DND-41 (cell line): ENCODE measurements around the gene RRP15.

Experiments used
- ATAC-seq: fragments of 200-7000 bp; cut with Tn5 transposase; 3 replicates; pipeline ENCODE4 v1.9.1; 2021; ENCODE audit warnings: low read depth; ENCODE audit not compliant: insufficient read depth
- DNase-seq: peaks from one replicate; pipeline ENCODE4 v3.0.0-alpha.2; 2020
- H2AFZ ChIP-seq: 2 replicates; pipeline ENCODE4 v1.6.0; 2012; ENCODE audit warnings: low read depth, low read length
- H3K27ac ChIP-seq: 2 replicates; pipeline ENCODE4 v1.5.1; 2012; ENCODE audit warnings: low read length, inconsistent platforms
- H3K27me3 ChIP-seq: fragments of 200-600 bp; sonication (generic); 2 replicates; pipeline ENCODE4 v1.6.0; 2012; ENCODE audit warnings: low read length, mild to moderate bottlenecking, inconsistent platforms; ENCODE audit not compliant: insufficient read depth, poor library complexity
- H3K36me3 ChIP-seq: 2 replicates; pipeline ENCODE4 v1.5.1; 2012; ENCODE audit warnings: low read length, inconsistent platforms; ENCODE audit not compliant: insufficient read depth
- H3K4me1 ChIP-seq: 2 replicates; pipeline ENCODE4 v1.5.1; 2012; ENCODE audit warnings: mild to moderate bottlenecking, low read length; ENCODE audit not compliant: insufficient read depth
- H3K4me2 ChIP-seq: 2 replicates; pipeline ENCODE4 v1.6.0; 2012; ENCODE audit warnings: mild to moderate bottlenecking, moderate library complexity, low read length, inconsistent platforms; ENCODE audit not compliant: insufficient read depth
- H3K4me3 ChIP-seq, 2 experiments: fragments of 200-600 bp in 1 of 2; shearing (Covaris generic) in 1 of 2; 2 replicates each; pipeline ENCODE4 v1.5.1; 2012 to 2016; ENCODE audit warnings: inconsistent platforms in 2 of 2, low read length in 2 of 2, mild to moderate bottlenecking in 2 of 2, low read depth in 1 of 2, moderate library complexity in 1 of 2
- H3K79me2 ChIP-seq: 2 replicates; pipeline ENCODE4 v1.6.0; 2012; ENCODE audit warnings: low read length, inconsistent platforms; ENCODE audit not compliant: insufficient read depth
- H3K9ac ChIP-seq: 2 replicates; pipeline ENCODE4 v1.6.0; 2012; ENCODE audit warnings: low read depth, mild to moderate bottlenecking, inconsistent platforms, low read length, moderate library complexity
- H3K9me3 ChIP-seq: 2 replicates; pipeline ENCODE4 v1.5.1; 2012; ENCODE audit warnings: low read length, moderate library complexity, mild to moderate bottlenecking, inconsistent platforms; ENCODE audit not compliant: insufficient read depth, severe bottlenecking
- H4K20me1 ChIP-seq: 2 replicates; pipeline ENCODE4 v1.6.0; 2012; ENCODE audit warnings: low read length; ENCODE audit not compliant: insufficient read depth
- CTCF ChIP-seq: IDR thresholded peaks from 2 replicates; pipeline ENCODE4 v1.5.1; 2012; ENCODE audit warnings: borderline replicate concordance, low read length, moderate library complexity, mild to moderate bottlenecking; ENCODE audit not compliant: poor library complexity, severe bottlenecking; ENCODE audit errors: extremely low read depth
- EZH2 ChIP-seq: IDR thresholded peaks from 3 replicates; pipeline ENCODE4 v1.6.1; 2012; ENCODE audit warnings: borderline replicate concordance, low read depth, mild to moderate bottlenecking, moderate library complexity, low read length, inconsistent platforms; ENCODE audit not compliant: severe bottlenecking

The RRP15 gene

DNA sequence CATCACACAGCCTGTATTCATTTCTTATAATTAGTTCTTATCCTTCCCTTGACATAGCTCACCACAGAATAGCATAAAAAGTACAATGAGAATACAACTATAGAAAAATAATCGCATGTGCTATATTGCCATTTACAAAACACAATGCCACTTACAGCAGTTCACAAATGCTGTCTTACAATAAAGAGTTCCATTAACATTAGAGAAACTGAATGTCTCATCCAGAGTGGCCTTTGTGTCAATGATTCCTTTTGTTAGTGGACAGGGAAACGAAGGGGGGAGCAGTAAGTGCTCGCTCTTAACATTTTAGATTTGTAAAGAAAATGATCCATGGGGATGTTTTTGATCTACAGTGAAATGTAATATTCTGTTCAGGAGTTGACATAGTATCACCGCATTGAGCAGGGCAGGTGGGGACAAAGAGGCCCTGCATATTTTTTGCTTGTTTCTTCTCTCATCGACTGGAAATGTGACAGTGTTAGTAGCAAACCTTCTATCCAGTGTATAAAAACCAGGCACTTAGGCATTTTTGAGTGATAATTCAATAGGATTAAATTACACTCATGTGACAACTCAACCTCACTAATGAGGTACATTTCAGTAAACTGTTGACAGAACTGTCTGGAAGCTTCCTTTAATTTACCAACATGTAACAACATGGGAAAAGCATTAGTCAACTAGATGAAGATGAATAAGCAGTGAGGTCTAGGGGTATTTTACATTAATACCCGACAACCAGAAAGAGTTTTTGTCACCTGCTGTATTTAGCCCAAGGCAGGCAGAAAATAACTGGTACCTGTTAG, 35.6 kb upstream of the RRP15 start:
- Histone ChIP-seq H3K79me2 (no peaks in the 10 kb centered on the region), H3K9ac (no peak overlapping the region), H3K4me1 (no peaks in the 10 kb centered on the region), H3K9me3 (no peaks in the 10 kb centered on the region), H4K20me1 (no peaks in the 10 kb centered on the region), H3K4me3 (no peak overlapping the region), H3K36me3 (no peaks in the 10 kb centered on the region), H2AFZ (no peak overlapping the region), H3K27me3 (no peaks in the 10 kb centered on the region), H3K4me2 (no peak overlapping the region), H3K27ac (no peak overlapping the region)
- ATAC-seq (no peak), DNase-seq (no peak)
- no peak for TF ChIP-seq CTCF
- TF ChIP-seq EZH2: no peak

DNA sequence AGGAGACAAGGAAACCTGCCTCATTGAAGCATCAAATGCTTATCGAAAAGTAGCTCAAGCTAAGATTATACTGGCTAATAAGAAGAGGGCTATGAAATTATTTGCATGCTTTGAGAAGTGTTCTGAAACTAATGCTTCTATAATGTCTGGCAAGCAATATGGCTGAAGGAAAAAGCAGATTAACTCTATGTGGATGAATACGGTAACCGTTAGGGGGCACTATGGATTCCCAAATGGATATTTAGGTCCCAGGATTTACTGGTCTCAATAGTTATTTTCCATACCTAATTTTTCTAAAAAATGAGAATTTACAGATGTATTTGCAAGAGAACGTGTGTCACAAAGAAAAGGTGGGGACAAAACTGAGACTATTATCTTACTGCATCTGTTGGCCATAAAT, 34.6 kb upstream of the RRP15 start:
- Histone ChIP-seq H3K27me3 (no peaks in the 10 kb centered on the region), H3K27ac (no peak overlapping the region), H3K9me3 (no peaks in the 10 kb centered on the region), H4K20me1 (no peaks in the 10 kb centered on the region), H3K79me2 (no peaks in the 10 kb centered on the region), H2AFZ (no peak overlapping the region), H3K4me2 (no peak overlapping the region), H3K4me3 (no peak overlapping the region), H3K4me1 (no peaks in the 10 kb centered on the region), H3K36me3 (no peaks in the 10 kb centered on the region), H3K9ac (no peak overlapping the region)
- no peak for ATAC-seq
- DNase-seq: no peak
- no peak for TF ChIP-seq EZH2
- TF ChIP-seq CTCF: no peak

DNA sequence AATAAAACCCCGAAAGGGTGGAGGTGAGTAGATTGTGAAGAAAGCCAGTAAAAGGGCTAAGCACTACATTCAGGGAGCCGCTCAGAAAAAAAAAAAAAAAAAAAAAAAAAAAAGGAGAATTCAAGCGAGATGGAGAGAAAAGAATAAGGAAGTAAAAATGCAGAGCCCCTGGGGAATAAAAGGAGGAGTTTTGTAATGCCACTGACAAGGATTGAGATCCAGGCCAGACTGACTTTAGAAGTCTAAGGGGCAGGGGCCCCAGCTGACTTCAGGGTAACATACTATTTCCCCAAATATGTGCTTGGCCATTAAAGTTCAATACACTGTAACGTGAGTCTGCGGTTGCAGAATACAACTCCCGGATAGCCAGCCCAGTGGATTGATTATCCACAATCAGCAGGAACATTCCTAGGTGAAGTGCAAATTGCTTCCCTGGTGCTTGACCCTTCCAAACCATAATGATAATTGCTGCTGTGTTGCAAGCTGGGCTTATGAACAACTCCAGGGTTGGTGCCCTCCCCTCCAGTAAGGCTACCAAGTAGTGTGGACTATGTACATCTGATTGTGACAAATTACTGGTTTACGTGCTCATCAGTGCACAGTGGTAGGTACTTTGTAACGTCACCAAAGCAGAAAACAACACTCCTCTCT, 30.7 kb upstream of the RRP15 start:
- no peaks in the 10 kb centered on the region for H3K79me2 ChIP-seq
- no peak overlapping the region for H3K4me3 ChIP-seq
- ATAC-seq: no peak
- H3K4me1 ChIP-seq: no peaks in the 10 kb centered on the region
- no peaks in the 10 kb centered on the region for H3K9me3 ChIP-seq
- no peaks in the 10 kb centered on the region for H3K27me3 ChIP-seq
- H3K36me3 ChIP-seq: no peaks in the 10 kb centered on the region
- H4K20me1 ChIP-seq: no peaks in the 10 kb centered on the region
- no peak overlapping the region for H2AFZ ChIP-seq
- H3K27ac ChIP-seq: no peak overlapping the region
- TF ChIP-seq CTCF: no peak
- no peak for TF ChIP-seq EZH2
- H3K4me2 ChIP-seq: no peak overlapping the region
- no peak overlapping the region for H3K9ac ChIP-seq
- no peak for DNase-seq
